ENCODE measurements around the gene SLC30A3.
A peak's percentile ranks its signal among the peaks of the same experiment; 100 is the strongest.
"Not testable (repeated sequence)": the region's sequence is repeated elsewhere in the genome, so short reads cannot be mapped to it uniquely, and the experiment has no call there.

Gene SLC30A3, protein sequence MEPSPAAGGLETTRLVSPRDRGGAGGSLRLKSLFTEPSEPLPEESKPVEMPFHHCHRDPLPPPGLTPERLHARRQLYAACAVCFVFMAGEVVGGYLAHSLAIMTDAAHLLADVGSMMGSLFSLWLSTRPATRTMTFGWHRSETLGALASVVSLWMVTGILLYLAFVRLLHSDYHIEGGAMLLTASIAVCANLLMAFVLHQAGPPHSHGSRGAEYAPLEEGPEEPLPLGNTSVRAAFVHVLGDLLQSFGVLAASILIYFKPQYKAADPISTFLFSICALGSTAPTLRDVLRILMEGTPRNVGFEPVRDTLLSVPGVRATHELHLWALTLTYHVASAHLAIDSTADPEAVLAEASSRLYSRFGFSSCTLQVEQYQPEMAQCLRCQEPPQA

DNA sequence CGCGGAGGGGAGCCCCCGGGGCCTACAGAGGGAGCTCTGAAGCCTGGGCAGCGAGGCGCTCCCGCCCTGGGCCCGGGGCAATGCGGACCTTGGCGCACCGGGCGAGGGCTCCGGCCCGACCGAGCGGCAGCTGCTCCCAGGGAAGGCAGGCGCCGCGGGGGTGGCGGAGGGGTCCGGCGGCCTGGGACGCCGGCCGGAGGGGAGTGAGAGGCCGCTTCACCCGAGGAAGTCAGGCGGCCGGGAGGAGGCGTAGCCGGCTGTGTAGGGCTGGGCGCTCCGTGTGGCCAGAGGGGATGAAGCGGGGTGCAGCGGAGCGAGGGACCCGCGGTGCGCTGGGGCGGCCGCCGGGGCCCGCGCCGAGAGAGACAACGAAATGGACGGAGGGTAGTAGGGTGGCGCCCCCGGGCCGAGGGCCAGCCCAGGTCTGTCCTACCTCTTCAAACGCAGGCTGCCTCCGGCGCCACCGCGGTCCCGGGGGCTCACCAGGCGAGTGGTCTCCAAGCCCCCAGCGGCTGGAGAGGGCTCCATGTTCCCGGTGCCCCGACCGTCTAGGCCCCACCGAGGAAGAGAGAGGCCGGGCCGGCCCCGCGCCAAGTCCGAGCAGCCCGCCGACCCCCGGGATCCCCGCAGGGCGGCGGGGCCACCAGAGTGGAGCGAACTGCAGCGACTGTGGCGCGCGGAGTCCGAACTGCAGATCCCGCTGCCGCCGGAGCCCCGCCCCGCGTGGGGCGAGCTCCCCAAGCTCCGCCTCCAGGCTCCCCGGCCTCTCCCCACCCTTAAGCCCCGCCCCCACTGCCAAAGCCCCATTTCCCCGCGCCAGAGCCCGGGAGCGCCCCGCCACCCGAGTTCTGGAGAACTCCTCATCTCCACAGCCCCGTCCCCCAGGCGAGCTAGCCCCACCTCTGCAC, at the start of gene SLC30A3:
TSS of gene SLC30A3 (minus strand) at position 669 of the 908 bp plus-strand sequence. CDS start at position 528, 141 bp downstream.
- intact Hi-C loops (cut with DNase I) = no loop called here

GRCh38 chr2:27312152-27312551, 49.3 kb upstream of the SLC30A3 start:
- intact Hi-C loops (cut with DNase I) = no loop called here
- no peak for DNase-seq

More for the DNA sequence above, at the start of gene SLC30A3:
- peak in 35 of 42 donors; percentile 14 to 65 (median 39) for DNase-seq

DNA sequence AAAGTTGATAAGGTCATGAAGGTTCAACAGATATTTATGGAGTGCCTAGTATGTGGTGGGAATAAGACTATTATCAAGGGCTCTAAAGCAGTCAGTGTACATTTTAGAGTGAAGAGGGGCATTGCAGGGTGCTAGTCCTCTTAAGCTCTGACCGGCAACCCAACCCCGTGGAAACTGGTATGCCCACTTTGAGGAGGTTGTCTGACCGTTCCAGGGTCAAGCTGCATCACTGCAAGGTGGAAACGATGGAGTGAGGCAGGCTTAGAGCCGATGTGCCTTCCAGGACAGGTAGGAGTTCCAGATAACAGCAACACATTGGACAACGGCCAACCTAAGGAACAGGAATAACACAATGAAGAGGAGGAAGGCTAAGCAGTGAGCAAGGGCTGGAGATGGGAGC, 46.8 kb upstream of the SLC30A3 start:
- DNase-seq = no peak
- intact Hi-C loops (cut with DNase I) = no loop called here

DNA sequence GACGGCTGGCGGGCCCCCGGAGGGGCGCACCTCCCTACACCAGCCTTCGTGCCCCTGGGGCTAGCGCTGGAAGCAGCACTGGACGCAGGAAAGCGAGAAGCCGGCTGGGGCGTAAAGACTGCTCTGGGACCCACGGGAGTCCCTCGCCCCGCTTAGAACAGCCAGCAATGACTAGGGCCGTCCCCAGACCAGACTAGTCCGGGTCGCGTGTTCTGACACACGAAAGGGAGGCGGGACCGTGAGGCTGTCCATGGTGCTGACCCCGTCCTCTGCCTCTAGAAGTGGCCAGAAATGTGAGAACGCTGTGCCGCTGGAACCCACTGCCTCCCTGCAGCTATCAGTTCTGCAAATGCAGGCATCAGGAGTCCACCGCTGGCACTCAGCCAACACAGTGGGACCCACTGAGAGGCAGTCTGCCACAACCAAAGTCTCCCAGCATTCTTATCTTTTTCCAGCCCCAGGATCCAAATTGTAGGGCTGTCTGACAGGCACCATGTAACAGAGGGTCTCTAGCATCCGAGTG, 45.6 kb upstream of the SLC30A3 start, which contains the start of gene UCN:
TSS of gene UCN (minus strand) at position 87 of the 523 bp plus-strand sequence. CDS start 550 bp downstream, outside the sequence.
- intact Hi-C loops (cut with DNase I) = no loop called here
- DNase-seq = peak in 5 of 42 donors; percentile 2 to 27 (median 18)

DNA sequence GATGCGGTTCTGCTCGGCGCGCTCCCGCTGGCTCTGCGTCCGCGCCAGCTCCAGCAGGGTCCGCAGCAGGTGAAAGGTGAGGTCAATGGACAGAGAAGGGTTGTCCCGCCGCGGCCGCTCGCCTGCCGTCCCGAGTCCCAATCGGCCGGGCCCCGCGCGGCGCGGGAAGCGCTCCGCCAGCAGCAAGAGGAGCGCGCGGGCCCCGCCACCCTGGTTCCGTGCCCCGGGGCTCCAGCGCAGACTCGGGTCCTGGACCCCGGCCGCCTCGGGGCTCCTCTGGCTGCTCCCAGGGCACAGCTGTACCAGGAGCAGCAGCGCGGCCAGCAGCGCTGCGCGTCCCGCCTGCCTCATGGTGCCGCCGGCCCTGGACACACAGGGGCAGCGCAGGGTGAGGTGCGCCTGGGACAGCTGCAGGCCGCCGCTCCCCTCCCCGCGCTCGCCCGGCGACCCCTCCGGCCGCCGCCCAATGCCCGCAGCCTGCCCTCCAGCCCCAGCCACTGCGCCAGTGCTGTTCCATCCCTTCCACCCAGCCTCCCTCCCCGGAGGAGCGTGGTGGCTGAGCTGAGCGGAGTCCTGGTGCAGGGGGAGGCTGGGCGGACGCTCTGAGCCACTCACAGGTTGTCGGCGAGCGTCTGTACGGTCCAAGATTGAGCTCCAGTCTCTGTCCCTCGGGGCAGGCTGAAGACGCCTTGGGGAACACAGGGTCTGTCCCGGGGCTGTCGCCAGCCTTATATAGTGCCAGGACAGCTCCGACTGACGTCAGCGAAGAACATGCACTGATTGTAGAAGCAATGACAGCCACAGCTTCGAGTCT, 44.9 kb upstream of the SLC30A3 start:
- intact Hi-C loops (cut with DNase I) = no loop called here

GRCh38 chr2:27307287-27307544, 44.4 kb upstream of the SLC30A3 start:
- no peak for DNase-seq
- intact Hi-C loops (cut with DNase I) = no loop called here

More for the DNA sequence above, 44.9 kb upstream of the SLC30A3 start:
- no peak for DNase-seq

- intact Hi-C loops (cut with DNase I) = no loop called here
- DNase-seq = peak in 14 of 42 donors; percentile 4 to 50 (median 26)
Observed at GRCh38 chr2:27306573-27307286, 43.9 kb upstream of the SLC30A3 start.

GRCh38 chr2:27306136-27306535, 43.3 kb upstream of the SLC30A3 start:
- DNase-seq = no peak
- intact Hi-C loops (cut with DNase I) = no loop called here

DNA sequence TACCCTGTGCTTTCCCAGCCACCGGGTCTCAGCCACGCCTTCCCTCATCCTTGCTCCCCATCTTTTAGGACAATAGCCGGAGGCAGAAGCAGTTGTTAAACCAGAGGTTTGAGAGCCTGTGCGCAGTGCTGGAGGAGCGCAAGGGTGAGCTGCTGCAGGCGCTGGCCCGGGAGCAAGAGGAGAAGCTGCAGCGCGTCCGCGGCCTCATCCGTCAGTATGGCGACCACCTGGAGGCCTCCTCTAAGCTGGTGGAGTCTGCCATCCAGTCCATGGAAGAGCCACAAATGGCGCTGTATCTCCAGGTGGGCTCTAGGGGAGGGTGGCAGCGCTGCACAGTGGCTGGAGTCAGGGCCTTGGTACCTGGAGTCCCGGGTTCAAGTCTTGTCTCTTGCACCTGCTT, 42.7 kb upstream of the SLC30A3 start:
- DNase-seq = no peak
- intact Hi-C loops (cut with DNase I) = no loop called here

GRCh38 chr2:27304488-27305240, 41.8 kb upstream of the SLC30A3 start:
- intact Hi-C loops (cut with DNase I) = no loop called here
- DNase-seq = no peak

DNA sequence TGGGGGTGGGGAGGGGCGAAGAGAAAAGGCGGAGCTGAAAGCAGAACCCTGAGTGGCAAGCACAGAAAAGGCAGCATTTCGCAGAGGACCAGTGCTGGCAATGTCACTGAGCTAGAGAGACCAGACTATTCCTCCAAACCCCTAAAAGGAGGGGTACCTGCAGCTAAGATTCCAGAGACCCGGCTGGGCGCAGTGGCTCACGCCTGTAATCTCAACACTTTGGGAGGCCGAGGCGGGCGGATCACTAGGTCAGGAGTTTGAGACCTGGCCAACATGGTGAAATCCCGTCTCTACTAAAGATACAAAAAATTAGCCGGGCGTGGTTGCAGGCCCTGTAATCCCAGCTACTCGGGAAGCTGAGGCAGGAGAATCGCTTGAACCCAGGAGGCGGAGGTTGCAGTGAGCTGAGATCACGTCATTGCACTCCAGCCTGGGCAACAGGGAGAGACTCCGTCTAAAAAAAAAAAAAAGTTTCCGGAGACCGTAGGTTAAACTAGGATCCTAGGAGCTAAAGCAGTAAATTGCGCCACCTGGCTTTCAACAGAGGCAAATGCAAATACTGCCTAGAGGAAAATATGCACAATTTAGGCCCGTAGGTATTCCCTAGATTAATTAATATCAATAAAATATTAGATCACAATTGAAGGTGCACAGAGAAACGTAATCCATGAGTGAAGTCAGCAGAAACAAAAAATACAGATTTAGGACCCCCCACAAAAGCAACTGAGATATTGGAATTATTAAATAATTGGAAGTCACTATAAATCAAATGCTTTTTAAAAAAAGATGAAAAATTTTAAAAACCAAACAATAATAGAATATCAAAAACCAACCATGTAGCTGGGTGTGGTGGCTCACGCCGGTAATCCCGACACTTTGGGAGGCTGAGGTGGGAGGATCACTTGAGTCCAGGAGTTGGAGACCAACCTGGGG, 40.5 kb upstream of the SLC30A3 start:
- peak in 31 of 42 donors; percentile 21 to 80 (median 48) for DNase-seq
- intact Hi-C loops (cut with DNase I) = no loop called here

DNA sequence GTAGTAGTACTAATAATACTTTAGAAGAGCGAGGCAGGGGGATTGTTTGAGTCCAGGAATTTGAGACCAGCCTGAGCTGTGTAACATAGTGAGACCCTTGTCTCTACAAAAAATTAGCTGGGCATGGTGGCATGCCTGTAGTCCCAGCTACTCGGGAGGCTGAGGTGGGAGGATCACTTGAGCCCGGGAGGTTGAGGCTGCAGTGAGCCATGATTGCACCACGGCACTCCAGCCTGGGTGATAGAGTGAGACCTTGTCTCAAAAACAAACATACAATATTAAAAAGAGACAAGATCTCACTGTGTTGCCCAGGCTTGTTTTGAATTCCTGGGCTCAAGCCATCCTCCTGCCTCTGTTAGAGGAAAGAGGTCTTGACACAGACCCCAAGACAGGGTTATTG, 37.8 kb upstream of the SLC30A3 start:
- intact Hi-C loops (cut with DNase I); DNase-seq: not testable (repeated sequence)

- intact Hi-C loops (cut with DNase I) = no loop called here
- no peak for DNase-seq
Observed at GRCh38 chr2:27298391-27299080, 35.7 kb upstream of the SLC30A3 start.

GRCh38 chr2:27297195-27297594, 34.3 kb upstream of the SLC30A3 start:
- DNase-seq = no peak
- intact Hi-C loops (cut with DNase I) = no loop called here

DNA sequence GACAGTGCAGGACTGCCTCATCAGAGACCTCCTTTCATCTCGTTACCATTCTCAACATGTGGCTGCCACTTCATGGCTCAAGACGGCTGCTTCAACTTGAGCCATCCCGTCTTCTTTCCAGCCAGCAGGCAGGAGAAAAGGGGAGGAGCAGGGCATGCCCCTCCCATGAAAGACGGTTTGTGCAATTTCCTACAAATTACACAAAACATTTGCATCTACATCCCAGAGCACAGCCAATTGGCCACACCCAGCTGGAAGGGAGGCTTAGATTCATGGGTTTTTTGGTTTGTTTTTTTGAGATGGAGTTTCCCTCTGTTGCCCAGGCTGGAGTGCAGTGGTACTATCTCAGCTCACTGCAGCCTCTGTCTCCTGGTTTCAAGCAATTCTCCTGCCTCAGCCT, 33.6 kb upstream of the SLC30A3 start:
- no peak for DNase-seq
- intact Hi-C loops (cut with DNase I) = no loop called here

DNA sequence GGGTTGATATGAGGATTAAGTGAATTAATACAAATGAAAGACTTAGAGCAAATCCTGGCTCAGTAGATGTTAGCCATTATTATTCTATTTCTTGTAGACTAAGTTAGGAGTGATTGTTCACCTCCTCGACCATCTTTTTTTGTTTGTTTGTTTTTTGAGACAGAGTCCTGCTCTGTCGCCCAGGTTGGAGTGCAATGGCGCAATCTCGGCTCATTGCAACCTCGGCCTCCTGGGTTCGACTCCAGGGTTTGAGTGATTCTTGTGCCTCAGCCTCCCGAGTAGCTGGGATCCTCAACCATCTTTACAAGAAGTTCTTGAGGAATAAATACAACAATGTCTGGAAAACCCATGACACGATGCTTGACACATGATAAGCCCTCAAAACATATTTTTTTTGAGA, 32.1 kb upstream of the SLC30A3 start:
- intact Hi-C loops (cut with DNase I) = no loop called here
- no peak for DNase-seq

All from head of caudate nucleus (tissue), 42 donors.